PFSK-1 (cell line): ENCODE results near the gene TMEM221.

Source experiments
- FOXP2 ChIP-seq: optimal IDR thresholded peaks from 2 replicates; pipeline ENCODE3; 2011; ENCODE audit warnings: borderline replicate concordance, control low read depth, inconsistent platforms; ENCODE audit not compliant: insufficient read depth; ENCODE audit errors: extremely low read length, extremely low read depth
- POLR2AphosphoS5 ChIP-seq: IDR thresholded peaks from 2 replicates; pipeline ENCODE4 v1.6.1; 2012; ENCODE audit warnings: low read depth, mild to moderate bottlenecking, control low read depth, low read length, moderate library complexity
- REST ChIP-seq, 2 experiments: IDR thresholded peaks; 2 replicates each; pipeline versions ENCODE4 v1.6.1 to v1.8.0; 2011 to 2012; ENCODE audit warnings: low read depth in 2 of 2, low read length in 2 of 2, control low read depth in 1 of 2, inconsistent platforms in 1 of 2, mild to moderate bottlenecking in 1 of 2, moderate library complexity in 1 of 2; ENCODE audit not compliant: insufficient read depth in 1 of 2
- SIN3A ChIP-seq: IDR thresholded peaks from 2 replicates; pipeline ENCODE4 v1.6.1; 2012; ENCODE audit warnings: mild to moderate bottlenecking, low read length, moderate library complexity, borderline replicate concordance; ENCODE audit not compliant: insufficient read depth
- TAF1 ChIP-seq: IDR thresholded peaks from 2 replicates; pipeline ENCODE4 v1.6.1; 2012; ENCODE audit warnings: low read length, control low read depth, borderline replicate concordance; ENCODE audit not compliant: insufficient read depth

Gene TMEM221

GRCh38 chr19:17391371-17392151, 56.9 kb downstream of the TMEM221 start:
- TF ChIP-seq POLR2AphosphoS5: no peak
- no peak for TF ChIP-seq SIN3A
- TF ChIP-seq FOXP2: no peak
- TF ChIP-seq TAF1: no peak
- TF ChIP-seq REST (IDR thresholded peaks at IDR 0.05; ENCODE audit: insufficient read depth in 1 of 2, low read depth in 2 of 2, low read length in 2 of 2): no peak

- TF ChIP-seq FOXP2 (peak; percentile 88), REST (IDR thresholded peaks at IDR 0.05; ENCODE audit: insufficient read depth in 1 of 2, low read depth in 2 of 2, low read length in 2 of 2) (no peak), POLR2AphosphoS5 (no peak; the same call in 1 of the 2 replicates)
Observed at GRCh38 chr19:17390665-17391370, 57.6 kb downstream of the TMEM221 start.

GRCh38 chr19:17389957-17390664, 58.4 kb downstream of the TMEM221 start:
- TF ChIP-seq TAF1 (no peak), REST (IDR thresholded peaks at IDR 0.05; ENCODE audit: insufficient read depth in 1 of 2, low read depth in 2 of 2, low read length in 2 of 2) (no peak), FOXP2 (no peak), SIN3A (no peak), POLR2AphosphoS5 (no peak)

GRCh38 chr19:17389288-17389687, 59.2 kb downstream of the TMEM221 start:
- no peak for TF ChIP-seq REST (IDR thresholded peaks at IDR 0.05; ENCODE audit: insufficient read depth in 1 of 2, low read depth in 2 of 2, low read length in 2 of 2)
- TF ChIP-seq POLR2AphosphoS5: no peak
- TF ChIP-seq TAF1: no peak
- TF ChIP-seq SIN3A: no peak
- TF ChIP-seq FOXP2: no peak
